CD4-positive, alpha-beta T cell treated with Interleukin-6 at 100 ng/mL for 8 hours (primary cell): ENCODE results near the gene WTIP.
"Not testable (repeated sequence)": the region's sequence is repeated elsewhere in the genome, so short reads cannot be mapped to it uniquely, and the experiment has no call there.

Source experiments
- DNase-seq: peaks from one replicate; pipeline ENCODE4 v3.0.0-alpha.2; 2020; ENCODE audit warnings: mixed read lengths, low spot score

WTIP gene

DNA sequence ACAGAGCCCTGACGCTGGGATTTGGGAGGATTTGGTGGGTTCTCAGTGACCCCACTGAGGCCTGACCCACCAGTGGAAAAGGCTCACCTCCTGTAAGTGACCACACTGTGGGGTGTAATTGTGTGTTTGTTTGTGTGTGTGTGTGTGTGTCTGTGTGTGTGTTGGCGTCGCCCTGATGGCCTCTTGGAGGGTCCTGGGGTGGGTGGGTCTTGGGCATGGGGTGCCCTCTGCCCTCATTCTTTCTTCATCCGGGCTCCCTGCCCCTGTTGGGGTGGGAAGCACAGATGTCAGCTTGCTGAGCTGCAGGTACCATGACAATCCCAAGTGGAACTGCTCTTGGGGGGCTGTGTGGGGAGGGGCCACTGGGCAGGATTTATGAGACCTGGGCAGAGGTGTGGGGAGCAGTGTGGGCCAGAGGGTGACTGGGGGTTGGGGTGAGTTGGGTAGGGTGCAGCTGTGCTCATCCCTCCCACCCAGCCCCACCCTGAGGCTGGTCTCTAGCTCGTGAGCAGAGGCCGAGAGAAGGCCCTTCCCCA is 22.8 kb downstream of the WTIP start:
- DNase-seq = no peak

DNA sequence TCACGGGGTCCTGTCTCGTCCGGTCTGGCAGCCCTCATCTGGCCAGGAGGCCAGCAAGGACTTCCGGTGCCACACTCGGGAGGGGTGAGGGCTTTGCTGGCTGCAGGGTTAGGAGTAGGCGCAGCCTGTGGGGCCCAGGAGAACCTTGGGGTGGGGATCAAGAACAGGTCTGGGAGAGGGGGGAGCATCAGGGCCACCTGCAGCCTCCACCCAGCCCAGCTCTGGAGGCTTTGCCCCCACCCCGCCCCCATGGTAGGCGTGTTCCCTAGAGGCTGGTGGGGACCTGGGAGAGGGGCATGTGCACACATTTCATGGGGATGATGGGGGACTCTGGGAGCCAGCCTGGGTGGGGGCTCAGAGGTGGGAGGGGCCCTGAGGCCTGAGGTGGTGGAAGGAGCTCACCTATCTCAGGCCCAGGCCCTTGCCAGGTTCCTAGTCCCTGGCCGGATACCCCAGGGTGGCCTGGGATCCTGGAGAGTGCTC is 23.3 kb downstream of the WTIP start:
- no peak for DNase-seq

DNA sequence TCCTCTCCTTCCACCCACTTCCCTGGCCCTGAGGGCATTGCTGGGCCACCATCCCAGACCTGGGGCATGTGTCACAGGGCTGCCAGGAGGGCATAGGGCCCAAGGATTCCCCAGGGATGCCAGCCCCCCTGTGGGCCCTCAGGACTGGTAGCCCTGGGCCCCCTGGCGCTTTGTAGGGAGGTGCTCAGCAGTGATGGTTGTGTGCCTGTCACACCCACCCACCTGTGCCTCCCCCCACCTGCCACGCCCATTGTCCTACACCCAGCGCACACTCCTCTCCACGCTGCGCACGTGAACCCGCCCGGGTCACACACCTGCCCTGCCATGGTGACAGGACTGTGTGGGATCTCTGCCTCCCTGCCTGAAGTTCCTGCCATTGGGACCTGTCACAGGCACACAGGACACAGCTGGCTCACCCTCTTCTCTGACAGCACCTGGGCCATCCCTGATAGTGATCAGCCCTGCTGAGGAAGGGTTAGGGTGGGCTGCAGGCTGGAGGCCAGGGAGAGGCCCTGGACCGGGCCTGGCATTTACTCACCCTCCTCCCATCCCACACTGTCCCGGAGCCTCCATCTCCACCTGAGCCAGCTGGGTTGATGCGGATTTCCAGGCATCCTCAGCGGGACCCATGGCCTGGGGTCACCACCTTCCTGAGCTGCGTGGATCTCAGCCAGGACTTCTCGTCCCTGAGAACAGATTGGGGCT is 23.9 kb downstream of the WTIP start:
- no peak for DNase-seq

DNA sequence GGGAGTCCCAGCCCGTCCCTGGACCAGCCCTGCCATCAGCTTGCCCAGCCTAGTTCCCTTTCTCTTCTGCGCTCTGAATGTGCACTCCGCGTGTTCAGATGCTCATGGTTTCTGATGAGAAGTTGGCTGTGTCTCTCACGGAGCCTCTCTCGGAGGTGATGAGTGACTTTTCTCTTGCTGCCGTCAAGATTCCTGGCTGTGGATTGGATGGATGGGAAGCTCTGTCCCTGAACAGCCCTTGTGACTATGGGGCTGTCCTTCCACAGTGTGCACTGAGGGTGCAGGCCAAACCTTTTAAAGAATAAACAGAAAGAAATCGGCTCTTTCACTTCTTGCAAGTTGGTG is 24.4 kb downstream of the WTIP start:
- DNase-seq = no peak

DNA sequence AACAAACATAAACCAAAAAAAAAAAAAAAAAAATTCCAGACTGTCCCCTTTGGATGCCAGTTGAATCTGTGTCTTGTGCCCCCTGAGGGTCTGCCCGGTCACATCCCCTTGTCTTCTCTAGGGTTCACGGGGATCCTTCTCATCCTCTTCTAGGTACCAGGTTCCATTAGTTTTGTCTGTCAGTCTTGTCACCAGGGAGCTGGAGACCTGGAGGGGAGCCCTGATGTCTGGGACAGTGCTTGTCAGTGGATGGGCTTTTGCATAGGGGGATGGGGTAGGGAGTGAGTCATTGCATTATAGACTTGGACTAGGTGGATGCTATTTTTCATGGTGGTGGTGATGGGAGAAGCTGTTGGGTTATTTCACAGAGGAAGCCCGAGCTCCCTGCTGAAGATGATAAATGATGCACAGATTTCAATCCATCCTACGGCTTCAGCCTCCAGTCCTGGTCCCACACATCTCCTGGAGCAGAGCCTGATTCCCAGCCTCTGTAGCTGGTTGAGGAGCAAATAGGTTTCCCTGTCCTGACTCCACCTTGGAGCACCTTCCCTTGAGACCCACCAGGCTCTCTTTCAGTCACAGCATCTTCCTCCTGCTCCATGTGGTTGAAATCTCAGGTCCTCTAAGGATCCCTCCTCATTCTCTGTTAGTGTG is 26.0 kb downstream of the WTIP start:
- DNase-seq = no peak

DNA sequence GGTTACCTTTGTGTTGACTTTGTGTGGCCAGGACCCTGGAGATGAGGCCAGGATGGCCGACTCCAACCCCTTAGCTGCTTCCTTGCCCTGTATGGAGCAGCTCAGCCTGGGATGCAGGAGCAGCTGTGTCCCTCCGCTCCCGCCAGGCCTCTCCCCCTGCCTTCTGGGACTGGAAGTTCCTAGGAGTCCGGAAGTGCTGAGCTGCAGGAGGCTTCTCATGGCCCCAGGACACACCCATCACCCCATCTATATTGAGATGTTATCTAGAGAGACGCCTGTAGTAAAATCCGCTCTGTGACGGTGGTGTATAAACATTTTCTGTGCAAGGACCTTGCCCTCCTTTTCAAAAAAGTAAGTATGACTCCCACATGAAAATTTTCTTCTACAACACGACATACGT is 27.0 kb downstream of the WTIP start:
- no peak for DNase-seq

DNA sequence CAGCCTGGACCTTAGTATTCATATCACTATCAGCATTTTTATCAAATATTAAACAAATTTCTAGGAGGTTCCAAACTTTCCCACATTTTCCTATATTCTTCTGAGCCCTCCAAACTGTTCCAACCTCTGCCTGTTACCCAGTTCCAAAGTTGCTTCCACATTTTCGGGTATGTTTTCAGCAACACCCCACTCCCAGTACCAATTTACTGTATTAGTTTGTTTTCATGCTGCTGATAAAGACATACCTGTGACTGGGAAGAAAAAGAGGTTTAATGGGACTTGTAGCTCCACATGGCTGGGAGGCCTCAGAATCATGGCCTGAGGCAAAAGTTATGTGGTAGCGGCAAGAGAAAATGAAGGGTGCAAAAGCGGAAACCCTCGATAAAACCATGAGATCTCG is 29.3 kb downstream of the WTIP start:
- DNase-seq = not testable (repeated sequence)

DNA sequence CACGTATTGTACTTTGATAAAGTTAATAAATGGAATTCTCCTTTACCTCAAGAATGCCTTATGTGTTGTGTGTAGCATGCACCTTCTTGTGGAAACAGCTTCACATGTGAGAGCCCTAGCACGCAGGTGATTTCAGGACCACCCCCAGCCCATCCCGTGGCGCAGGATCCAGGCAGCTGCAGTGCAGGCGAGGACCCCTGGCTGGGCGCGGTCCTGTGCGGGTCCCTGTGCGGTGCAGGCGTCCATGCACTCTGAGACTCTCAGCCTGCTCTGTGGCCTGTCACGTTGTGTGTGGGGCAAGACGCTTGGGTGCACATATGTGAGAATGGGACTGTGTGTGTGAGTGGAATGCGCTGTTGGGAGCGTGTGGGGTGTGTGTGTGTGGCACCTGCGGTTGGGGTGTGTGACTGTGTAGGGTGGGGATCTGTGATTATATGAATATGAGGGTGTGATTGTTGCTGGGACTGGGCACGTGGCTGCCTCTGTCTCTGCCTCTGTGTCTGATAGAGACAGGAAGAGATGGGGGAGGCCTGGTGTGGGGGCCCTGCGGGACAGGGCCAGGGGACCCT is 30.8 kb downstream of the WTIP start:
- no peak for DNase-seq

DNA sequence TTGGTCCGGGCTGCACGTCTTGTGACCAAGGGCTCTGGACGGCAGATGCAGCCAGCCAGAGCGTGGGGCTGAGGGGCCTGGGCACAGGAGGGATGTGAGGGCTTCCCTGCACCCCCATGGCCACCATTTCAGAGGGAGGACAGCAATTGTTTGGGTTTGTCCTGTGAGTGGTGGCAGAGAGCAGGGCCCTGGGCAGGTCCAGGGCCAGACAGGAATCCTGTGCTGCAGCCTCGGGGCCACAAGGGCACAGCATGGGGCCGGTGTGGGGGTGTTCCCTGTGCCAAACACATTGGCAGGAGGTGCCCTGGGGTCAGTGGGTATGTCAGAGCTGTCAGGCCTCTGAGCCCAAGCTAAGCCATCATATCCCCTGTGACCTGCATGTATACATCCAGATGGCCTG is 32.2 kb downstream of the WTIP start:
- DNase-seq = no peak

DNA sequence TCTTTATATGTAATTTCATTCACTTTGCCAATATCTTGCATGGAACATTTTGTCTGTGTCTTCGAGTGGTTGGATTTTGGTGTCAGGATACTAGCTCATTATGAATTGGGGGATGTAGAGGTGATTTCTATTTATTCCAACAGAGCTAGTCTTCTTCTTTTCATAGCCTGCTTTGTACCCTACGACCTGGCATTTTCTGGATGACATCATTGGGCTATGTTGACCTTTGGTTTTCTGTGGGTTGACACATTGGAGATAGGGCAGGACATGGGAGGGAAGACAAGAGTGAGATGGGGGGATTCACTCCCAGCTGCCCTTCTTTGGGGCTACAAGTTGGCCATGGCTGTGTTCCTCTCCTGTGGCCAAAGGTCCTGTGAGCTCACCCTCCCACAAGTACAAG is 38.0 kb downstream of the WTIP start:
- no peak for DNase-seq

DNA sequence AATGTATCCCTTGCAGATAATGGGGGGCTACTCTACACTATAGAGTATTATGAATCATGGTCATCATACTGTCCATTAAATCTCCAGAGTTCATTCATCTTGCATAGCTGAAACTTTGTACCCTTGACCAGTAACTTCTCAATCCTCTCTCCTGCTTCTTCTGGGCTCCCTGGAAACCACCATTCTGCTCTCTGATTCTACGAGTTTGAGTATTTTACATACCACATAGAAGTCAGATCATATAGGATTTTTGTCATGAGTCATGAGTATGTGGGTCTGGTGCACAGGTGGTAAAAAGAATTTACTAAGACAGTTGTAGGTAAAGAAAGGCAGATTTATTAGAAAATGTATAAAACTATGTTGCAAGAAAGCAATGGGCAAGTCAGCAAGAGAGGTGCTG is 41.9 kb downstream of the WTIP start:
- DNase-seq = no peak

DNA sequence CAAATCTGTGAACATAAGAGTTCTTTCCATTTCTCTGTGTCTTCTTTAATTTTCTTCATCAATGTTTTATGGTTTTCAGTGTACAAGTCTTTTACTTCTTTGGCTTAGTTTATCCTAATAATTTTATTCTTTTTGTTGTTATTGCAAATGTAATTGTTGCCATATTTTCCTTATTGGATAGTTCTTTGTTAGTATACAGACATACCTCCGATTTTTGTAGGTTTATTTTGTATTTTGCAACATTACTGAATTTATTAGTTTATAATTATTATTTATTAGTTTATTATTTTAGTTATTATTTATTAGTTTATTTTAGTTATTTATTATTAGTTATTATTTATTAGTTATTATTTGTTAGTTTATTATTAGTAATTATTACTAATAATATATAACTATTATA is 43.4 kb downstream of the WTIP start:
- DNase-seq = no peak

DNA sequence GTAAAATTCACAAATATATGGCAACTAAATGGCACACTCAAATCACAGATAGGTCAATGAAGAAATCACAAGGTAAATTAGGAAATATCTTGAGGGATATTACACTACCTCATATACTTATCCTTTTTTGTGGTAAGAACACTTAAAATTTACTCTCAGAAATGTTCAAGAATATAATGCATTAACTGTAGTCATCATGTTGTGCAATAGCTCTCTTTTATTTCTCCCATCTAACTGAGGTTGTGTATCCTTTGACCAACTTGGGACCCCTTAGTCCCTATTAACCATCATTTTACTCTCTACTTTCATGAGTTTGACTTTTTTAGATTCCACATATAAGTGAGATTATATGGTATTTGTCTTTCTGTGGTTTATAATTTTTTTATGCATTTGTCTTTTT is 52.6 kb downstream of the WTIP start:
- DNase-seq = no peak

DNA sequence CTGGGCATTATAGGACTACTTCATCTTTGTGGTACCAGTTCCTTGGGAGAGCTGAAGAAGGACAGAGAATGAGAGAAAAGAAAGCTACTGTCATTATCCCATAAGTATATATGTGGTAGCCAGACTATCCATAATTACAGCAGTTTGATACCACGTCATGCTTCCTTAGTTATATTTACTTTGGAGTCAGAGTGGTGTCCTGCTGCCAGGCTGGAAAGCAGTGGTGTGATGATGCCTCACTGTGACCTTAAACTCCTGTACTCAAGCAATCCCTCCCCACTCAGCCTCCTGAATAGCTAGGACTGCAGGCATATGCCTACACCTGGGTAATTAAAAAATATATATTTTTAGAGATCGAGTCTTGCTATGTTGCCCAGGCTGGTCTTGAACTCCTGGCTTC is 57.8 kb downstream of the WTIP start:
- DNase-seq = no peak

DNA sequence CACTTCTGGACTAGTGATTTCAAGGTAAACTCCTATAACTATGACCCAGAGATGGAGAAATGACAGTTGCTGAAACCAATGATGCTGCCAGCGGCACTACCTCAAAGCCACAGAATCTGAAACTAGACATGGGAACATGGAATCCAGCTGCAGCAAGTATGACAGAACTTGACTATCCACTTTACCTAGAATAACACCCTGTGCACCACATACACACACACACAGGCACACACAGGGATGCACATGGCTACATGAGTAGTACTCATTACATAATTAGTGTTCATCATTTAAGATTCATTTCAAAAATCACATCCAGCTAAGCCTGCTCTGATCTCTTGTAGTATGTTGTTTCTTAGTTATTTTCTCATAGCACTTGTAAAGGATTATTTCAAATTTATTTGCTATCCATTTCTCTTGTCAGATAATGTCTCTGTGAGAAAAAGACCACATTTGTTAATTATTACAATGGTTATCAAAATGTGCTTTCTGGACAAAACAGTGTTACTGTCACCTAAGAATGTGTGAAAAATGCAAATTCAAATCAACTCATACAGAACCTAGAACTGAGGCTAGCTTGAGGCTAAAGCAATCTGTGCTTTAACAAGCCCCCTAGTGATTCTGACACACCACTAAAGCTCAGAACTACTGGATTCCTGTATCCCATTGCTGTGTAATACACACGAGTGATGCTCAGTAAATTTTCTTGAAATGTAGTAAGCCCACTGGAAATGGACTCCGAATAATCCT is 59.4 kb downstream of the WTIP start:
- no peak for DNase-seq

DNA sequence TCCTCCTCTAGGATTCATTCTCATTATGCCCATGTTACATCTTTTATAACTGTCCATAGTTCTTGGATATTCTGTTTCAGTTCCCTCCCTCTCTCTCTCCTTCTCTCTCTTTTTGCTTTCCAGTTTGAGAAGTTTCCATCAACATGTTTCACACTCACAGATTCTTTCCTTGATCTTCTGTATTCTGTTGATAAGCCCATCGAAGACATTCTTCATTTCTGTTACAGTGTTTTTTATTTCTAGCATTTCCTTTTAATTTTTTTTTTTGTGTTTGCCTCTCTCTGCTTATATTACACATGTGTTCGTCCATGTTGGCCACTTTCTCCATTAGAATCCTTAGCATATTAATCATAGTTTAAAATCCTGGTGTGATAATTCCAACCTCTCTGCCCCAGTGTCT is 68.3 kb downstream of the WTIP start:
- no peak for DNase-seq

DNA sequence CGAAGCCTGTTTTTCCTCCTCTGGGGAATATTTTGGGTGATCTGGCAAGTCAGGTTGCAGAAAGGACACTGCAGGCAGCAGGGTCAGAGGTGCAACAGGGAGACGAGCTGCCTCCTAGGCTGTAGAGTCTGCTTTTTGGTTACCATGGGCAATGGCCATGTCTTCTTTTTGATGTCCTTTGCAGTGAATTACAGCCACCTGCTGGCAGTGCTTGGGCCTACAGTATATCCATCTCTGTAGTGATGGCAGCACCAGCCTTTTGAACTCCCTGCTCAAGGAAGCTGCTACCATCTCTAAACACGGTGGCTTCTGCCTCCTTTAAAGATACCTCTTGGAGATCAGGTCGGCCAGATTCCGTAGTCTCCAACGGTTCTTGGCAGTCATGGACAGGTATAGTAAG is 73.9 kb downstream of the WTIP start:
- DNase-seq = no peak

DNA sequence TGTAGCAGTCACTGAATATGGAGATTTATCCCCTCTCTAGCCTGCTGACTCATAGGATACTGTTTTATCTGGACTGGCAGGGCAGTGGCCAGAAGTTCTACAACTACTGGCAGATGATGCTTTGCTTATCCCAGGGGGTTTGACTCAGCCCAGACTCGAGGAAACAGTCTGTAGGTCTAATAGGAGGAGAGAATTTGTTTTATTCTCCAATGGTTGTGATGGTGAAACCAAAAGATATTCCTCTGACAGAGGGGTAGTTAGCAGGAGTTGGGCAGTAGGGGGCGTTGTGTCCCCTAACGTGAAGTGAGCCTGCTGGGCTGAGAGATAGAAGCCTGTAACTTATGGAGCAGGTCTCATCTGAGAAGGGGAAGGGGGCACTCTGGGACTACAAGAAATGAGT is 74.9 kb downstream of the WTIP start:
- no peak for DNase-seq

DNA sequence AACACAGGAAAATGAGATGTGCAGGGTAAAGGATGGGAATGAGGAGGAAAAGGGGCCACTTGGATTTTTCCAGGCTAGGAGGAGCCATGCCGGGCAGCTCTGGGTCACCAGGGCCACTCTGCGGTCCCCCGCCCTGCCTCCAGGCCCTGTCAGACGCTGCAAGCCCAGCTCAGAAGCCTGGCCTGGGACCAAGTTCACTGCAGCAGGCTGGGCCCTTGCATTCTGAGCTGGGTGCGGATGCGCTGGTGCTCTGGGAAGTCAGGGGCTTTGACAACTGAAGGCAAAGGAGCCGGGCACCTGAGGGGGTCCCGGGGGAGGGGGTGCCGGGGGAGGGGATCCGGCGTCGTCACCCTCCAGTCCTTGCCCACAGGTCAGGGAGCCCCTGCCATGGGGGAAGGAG is 77.5 kb downstream of the WTIP start:
- no peak for DNase-seq

DNA sequence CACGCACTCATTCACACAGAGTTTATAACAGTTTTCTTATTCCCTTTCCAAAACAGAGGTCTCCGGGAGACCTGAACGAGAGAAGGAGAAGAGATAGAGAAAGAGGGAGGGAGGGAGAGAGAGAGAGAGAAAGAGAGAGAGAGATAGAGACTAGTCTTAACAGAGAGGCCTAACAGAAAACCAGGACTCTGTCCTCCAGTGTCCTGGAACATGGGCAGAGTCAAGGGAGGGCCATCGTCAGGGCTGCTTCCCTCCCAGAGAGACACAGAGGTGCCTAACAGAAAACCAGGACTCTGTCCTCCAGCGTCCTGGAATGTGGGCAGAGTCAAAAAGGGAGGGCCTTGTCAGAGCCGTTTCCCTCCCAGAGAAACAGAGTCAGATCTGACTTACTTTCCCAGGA is 78.7 kb downstream of the WTIP start:
- DNase-seq = no peak
